ENCODE measurements around the gene C1QTNF1. TPM values are rescaled to one million over a fixed set of nuclear protein-coding genes. Genes with fewer than 3 reads are reported as not detected.
"Not testable (repeated sequence)": the region's sequence is repeated elsewhere in the genome, so short reads cannot be mapped to it uniquely, and the experiment has no call there.

C1QTNF1 gene
- total RNA-seq, 4 donors from 2014 or later = 58.8 to 135 (median 73.7) TPM

- Histone ChIP-seq H3K9me3 (no peaks in the 10 kb centered on the region), H3K27ac (peak overlapping the region; percentile 1 to 82 (median 56)), H3K4me1 (peaks cover 6 to 57% of the 10 kb centered on the region in 2 donors), H3K36me3 (no peaks in the 10 kb centered on the region), H3K4me3 (replicated peaks in 1 of 3) (no peak overlapping the region), H3K27me3 (no peaks in the 10 kb centered on the region)
- TF ChIP-seq POLR2A (IDR thresholded peaks at IDR 0.05) (no peak), CTCF (IDR thresholded peaks at IDR 0.05) (no peak)
- 70 to 78% methylated on average over 2 of the region's 2 CpGs for WGBS, 2 donors
- no peak for DNase-seq
- intact Hi-C loops (cut with DNase I) = no loop called here
These were observed 3.2 kb upstream of the C1QTNF1 start for GRCh38 chr17:79020631-79021301.

- H3K27ac ChIP-seq = peak overlapping the region; percentile 6 to 82 (median 56)
- 89 to 100% methylated on average over 2 of the region's 2 CpGs for WGBS, 2 donors
- H3K9me3 ChIP-seq; H3K4me3 ChIP-seq (replicated peaks in 1 of 3); intact Hi-C loops (cut with DNase I); H3K27me3 ChIP-seq; DNase-seq; H3K36me3 ChIP-seq: not testable (repeated sequence)
- H3K4me1 ChIP-seq = peaks cover 6 to 69% of the 10 kb centered on the region in 2 donors
These were observed 2.0 kb upstream of the C1QTNF1 start for GRCh38 chr17:79021929-79022328.

GRCh38 chr17:79022507-79022991 is 1.4 kb upstream of the C1QTNF1 start:
- H3K36me3 ChIP-seq = no peaks in the 10 kb centered on the region
- H3K4me1 ChIP-seq = peaks cover 9 to 75% of the 10 kb centered on the region in 2 donors
- peak in 1 of 2 donors; percentile 72 for DNase-seq
- H3K9me3 ChIP-seq = no peaks in the 10 kb centered on the region
- intact Hi-C loops (cut with DNase I) = no loop called here
- 45 to 77% methylated on average over 9 of the region's 9 CpGs for WGBS, 2 donors
- TF ChIP-seq CTCF (IDR thresholded peaks at IDR 0.05) (no peak), POLR2A (IDR thresholded peaks at IDR 0.05) (peak in 1 of 2 donors; percentile 6)
- H3K4me3 ChIP-seq (replicated peaks in 1 of 3) = no peak overlapping the region
- peak overlapping the region in 2 of 3 donors; percentile 82 to 83 for H3K27ac ChIP-seq
- H3K27me3 ChIP-seq = no peaks in the 10 kb centered on the region

GRCh38 chr17:79023180-79023705 is 726 bp upstream of the C1QTNF1 start:
- no peak for DNase-seq
- TF ChIP-seq POLR2A (IDR thresholded peaks at IDR 0.05) = no peak
- WGBS, 2 donors = 77 to 78% methylated on average over 12 of the region's 12 CpGs

GRCh38 chr17:79024901-79025737 is 1.1 kb downstream of the C1QTNF1 start:
- Histone ChIP-seq H3K27ac (peak overlapping the region; percentile 64 to 83 (median 82)), H3K4me1 (peaks cover 13 to 75% of the 10 kb centered on the region in 2 donors), H3K4me3 (replicated peaks in 1 of 3) (peak overlapping the region in 2 of 3 donors; percentile 17 to 63), H3K27me3 (no peaks in the 10 kb centered on the region), H3K36me3 (no peaks in the 10 kb centered on the region), H3K9me3 (no peaks in the 10 kb centered on the region)
- DNase-seq = peak; percentile 40 to 44
- TF ChIP-seq CTCF (IDR thresholded peaks at IDR 0.05) (no peak), POLR2A (IDR thresholded peaks at IDR 0.05) (no peak)
- WGBS, 2 donors = 42 to 46% methylated on average over 11 to 25 of the region's 31 CpGs
- intact Hi-C loops (cut with DNase I) = no loop called here

More at GRCh38 chr17:79023180-79023705, 726 bp upstream of the C1QTNF1 start:
- Histone ChIP-seq H3K27ac (peak overlapping the region; percentile 67 to 83 (median 82)), H3K27me3 (no peaks in the 10 kb centered on the region), H3K36me3 (no peaks in the 10 kb centered on the region), H3K4me1 (peaks cover 13 to 82% of the 10 kb centered on the region in 2 donors), H3K4me3 (replicated peaks in 1 of 3) (peak overlapping the region in 1 of 3 donors; percentile 63), H3K9me3 (no peaks in the 10 kb centered on the region)
- intact Hi-C loops (cut with DNase I) = no loop called here

All from thyroid gland (tissue), 4 donors.